Transverse colon (tissue), 4 donors: ENCODE data around the gene ACTR1A. TPM values are rescaled to one million over a fixed set of nuclear protein-coding genes. Genes with fewer than 3 reads are reported as not detected.

Experiments
- DNase-seq: peaks from one replicate; pipeline ENCODE4 v3.0.0-alpha.2; 2019
- H3K27ac ChIP-seq, 4 donors: fragments of 200-600 bp; sonication (generic); 2 replicates each; pipeline ENCODE4 v1.5.1; 2016 to 2018; ENCODE audit warnings: inconsistent platforms in 4 of 4
- H3K27me3 ChIP-seq: fragments of 200-600 bp; sonication (generic); 2 replicates; pipeline ENCODE4 v1.5.1; 2017; ENCODE audit warnings: inconsistent platforms
- H3K36me3 ChIP-seq, 4 donors: fragments of 200-600 bp; sonication (generic); 2 replicates each; pipeline ENCODE4 v1.5.1; 2017 to 2019; ENCODE audit warnings: inconsistent platforms in 4 of 4
- H3K4me1 ChIP-seq, 4 donors: fragments of 200-600 bp; sonication (generic); 2 replicates each; pipeline ENCODE4 v1.5.1; 2017 to 2020; ENCODE audit warnings: inconsistent platforms in 4 of 4
- H3K4me3 ChIP-seq, 4 donors: fragments of 200-600 bp; sonication (generic); 1 replicate in 1 of 4; 2 replicates in 3 of 4; pipeline versions ENCODE4 v1.5.1 to v1.6.1; 2017 to 2019; ENCODE audit warnings: inconsistent platforms in 4 of 4
- H3K9me3 ChIP-seq, 2 donors: fragments of 200-600 bp; sonication (generic); 2 replicates each; pipeline ENCODE4 v1.5.1; 2017 to 2019; ENCODE audit warnings: inconsistent platforms in 2 of 2
- EP300 ChIP-seq: sonication (generic); formaldehyde crosslinking; IDR thresholded peaks from one replicate; pipeline ENCODE4 v1.6.1; 2017; ENCODE audit warnings: antibody characterized with exemption, low read depth
- POLR2A ChIP-seq: fragments of 450-650 bp; IDR thresholded peaks from one replicate; pipeline ENCODE4 v1.6.1; 2016; ENCODE audit warnings: antibody characterized with exemption, mild to moderate bottlenecking, moderate library complexity
- POLR2AphosphoS5 ChIP-seq, 3 donors: sonication (generic); formaldehyde crosslinking; IDR thresholded peaks; one replicate each; pipeline ENCODE4 v1.6.1; 2016; ENCODE audit warnings: antibody characterized with exemption in 3 of 3
- WGBS, 2 donors: methylation state at CpG; one replicate each; pipeline ENCODE4 v1.1.5; 2018; ENCODE audit warnings: low coverage in 1 of 2; 5-methylcytosine and 5-hydroxymethylcytosine counted together
- in situ Hi-C, 4 donors: fragments of 200-750 bp; cut with MboI; loops; one replicate each; pipeline versions ENCODE4 v1.15.0 to v1.15.1; 2017; ENCODE audit warnings: low sequenced_read_pairs in 3 of 4, low pct_ligation_motif_present in 1 of 4, low pct_unique_long_range_greater_than_20kb in 1 of 4
- intact Hi-C: fragments of 100-400 bp; cut with DNase I; formaldehyde crosslinking; loops from one replicate; pipeline ENCODE4 v1.15.1; 2023; ENCODE audit warnings: low total_unique reads
- total RNA-seq, 4 donors: library from RNA; depleted of rRNA; stranded (reverse); fragments of >200 nt; gene quantifications; one replicate each; pipeline ENCODE4 v1.1.0, GENCODE V29; 2016
- TF ChIP-seq, protein P1 (sequence below), 5 experiments: fragments of 200-600 bp in 3 of 5; fragments of 450-650 bp in 2 of 5; sonication (generic) in 3 of 5; IDR thresholded peaks; 1 replicate in 2 of 5; 2 replicates in 3 of 5; pipeline ENCODE4 v1.5.1; 2016 to 2017; ENCODE audit warnings: antibody characterized with exemption in 5 of 5, inconsistent platforms in 3 of 5, mild to moderate bottlenecking in 2 of 5, moderate library complexity in 1 of 5

The ACTR1A gene
- total RNA-seq, 4 donors from 2014 or later: 49.7 to 90.8 (median 79.4) TPM

DNA sequence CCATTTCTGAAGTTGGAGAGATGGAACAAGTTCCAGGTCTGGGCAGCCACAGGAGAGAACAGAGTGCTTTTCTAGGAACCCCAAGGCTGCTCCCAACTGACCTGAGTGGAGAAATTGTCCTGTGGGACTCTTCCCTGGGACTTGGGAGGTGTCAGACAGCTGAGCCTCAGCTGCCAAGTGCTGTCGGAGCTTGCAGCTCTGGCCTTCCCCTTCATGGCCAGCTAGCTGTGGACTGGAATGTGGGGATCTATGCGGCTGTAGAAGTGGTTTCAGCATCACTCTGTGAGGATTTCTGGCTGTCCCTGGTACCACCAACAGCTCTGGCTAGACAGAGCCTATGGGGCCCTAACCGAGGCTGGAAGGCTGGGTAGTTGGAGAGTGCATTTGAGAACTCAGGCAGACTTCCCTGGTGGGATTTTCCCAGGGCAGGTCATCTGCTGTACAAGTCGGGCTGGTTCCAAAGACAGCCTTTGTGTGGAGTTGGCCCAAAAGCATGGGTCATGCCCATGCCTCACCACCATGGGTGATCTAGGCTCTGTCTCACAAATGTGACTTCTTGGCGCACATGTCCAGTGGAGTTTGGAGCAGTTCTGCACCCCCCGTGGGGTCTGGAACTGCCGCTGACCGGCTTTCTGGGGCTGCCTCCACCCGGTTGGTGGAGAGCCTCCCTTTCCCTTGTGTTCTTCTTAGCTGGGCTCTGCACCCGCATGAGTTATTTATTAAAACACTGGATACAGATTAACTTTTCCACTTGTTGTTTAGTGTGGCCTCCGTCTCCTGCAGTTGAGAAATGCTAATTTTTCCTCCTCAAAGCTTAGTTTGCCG lies 12.2 kb upstream of the ACTR1A start:
- intact Hi-C loops: no loop called here
- H3K9me3 ChIP-seq: no peaks in the 10 kb centered on the region
- H3K4me3 ChIP-seq: no peak overlapping the region
- H3K27ac ChIP-seq: no peak overlapping the region
- TF ChIP-seq POLR2AphosphoS5 (IDR thresholded peaks at IDR 0.05): no peak
- no peak for TF ChIP-seq POLR2A
- no peak for TF ChIP-seq EP300
- TF ChIP-seq, protein P1, sequence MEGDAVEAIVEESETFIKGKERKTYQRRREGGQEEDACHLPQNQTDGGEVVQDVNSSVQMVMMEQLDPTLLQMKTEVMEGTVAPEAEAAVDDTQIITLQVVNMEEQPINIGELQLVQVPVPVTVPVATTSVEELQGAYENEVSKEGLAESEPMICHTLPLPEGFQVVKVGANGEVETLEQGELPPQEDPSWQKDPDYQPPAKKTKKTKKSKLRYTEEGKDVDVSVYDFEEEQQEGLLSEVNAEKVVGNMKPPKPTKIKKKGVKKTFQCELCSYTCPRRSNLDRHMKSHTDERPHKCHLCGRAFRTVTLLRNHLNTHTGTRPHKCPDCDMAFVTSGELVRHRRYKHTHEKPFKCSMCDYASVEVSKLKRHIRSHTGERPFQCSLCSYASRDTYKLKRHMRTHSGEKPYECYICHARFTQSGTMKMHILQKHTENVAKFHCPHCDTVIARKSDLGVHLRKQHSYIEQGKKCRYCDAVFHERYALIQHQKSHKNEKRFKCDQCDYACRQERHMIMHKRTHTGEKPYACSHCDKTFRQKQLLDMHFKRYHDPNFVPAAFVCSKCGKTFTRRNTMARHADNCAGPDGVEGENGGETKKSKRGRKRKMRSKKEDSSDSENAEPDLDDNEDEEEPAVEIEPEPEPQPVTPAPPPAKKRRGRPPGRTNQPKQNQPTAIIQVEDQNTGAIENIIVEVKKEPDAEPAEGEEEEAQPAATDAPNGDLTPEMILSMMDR (IDR thresholded peaks at IDR 0.05): no peak
- 67 to 91% methylated on average over 1 to 10 of the region's 12 CpGs for WGBS, 2 donors
- in situ Hi-C loops: loop anchor here in 2 of 4 donors (10.0 kb wide), 2 partner anchors 60 to 70 kb away; no protein-coding TSS in a partner anchor
- no peaks in the 10 kb centered on the region for H3K27me3 ChIP-seq
- H3K4me1 ChIP-seq: no peaks in the 10 kb centered on the region
- H3K36me3 ChIP-seq: peaks cover 0 to 14% (median 4%) of the 10 kb centered on the region in 4 donors
- no peak for DNase-seq

DNA sequence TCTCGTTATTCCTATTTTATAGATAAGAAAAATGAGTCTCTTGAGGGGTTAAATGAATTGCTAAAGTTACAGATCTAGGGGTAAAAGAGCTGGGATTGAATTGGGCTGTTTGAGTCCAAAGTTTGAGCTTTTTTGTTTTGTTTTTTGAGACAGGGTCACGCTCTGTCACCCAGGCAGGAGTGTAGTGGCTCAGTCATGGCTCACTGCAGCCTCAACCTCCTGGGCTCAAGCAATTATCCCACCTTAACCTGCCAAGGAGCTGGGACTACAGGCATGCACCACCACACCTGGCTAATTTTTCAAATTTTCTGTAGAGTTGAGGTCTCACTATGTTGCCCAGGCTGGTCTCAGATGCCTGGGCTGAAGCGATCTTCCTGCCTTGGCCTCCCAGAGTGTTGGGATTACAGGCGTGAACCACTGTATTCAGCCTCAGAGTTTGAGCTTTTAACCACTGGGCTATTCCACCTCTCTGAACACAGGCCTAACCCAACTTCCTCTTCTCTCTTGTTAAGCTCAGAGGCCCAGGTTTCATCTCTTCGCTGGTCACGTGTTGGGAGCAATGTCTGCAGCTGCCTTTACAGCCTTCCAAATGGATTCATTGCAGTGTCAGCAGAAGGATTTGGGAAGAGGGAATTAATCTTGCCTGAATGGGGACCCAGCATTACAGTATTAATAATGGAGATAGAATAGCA lies 9.2 kb upstream of the ACTR1A start:
- intact Hi-C loops: no loop called here
- Histone ChIP-seq H3K9me3 (no peaks in the 10 kb centered on the region), H3K27me3 (no peaks in the 10 kb centered on the region), H3K4me3 (no peak overlapping the region), H3K36me3 (peaks cover 0 to 14% (median 7%) of the 10 kb centered on the region in 4 donors), H3K27ac (no peak overlapping the region), H3K4me1 (no peaks in the 10 kb centered on the region)
- no peak for TF ChIP-seq EP300
- TF ChIP-seq POLR2AphosphoS5 (IDR thresholded peaks at IDR 0.05): no peak
- TF ChIP-seq POLR2A: no peak
- TF ChIP-seq, protein P1 (IDR thresholded peaks at IDR 0.05): no peak
- WGBS, 2 donors: 80 to 84% methylated on average over 2 to 6 of the region's 6 CpGs
- no peak for DNase-seq
- in situ Hi-C loops: loop anchor here in 2 of 4 donors (10.0 kb wide), 2 partner anchors 63 to 73 kb away; no protein-coding TSS in a partner anchor

DNA sequence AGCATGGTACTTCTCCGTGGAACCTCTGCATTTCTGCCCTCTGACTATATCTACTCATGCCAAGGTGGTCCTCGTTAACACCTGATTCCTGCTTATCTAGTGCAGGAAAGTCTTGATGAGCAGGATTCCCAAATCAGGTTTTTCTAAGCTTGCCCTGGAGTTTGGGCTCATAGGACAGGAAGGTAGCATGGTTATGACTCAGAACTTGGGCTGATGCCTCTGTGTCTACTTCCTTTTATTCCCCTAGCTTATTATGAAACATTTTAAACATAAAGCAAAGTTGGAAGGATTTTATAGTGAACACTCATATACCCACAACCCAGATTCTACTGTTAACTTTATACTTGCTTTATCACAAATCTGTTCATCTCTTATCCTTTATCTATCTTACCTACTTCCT lies 6.9 kb upstream of the ACTR1A start:
- H3K27ac ChIP-seq: no peak overlapping the region
- peaks cover 0 to 14% (median 13%) of the 10 kb centered on the region in 4 donors for H3K4me1 ChIP-seq
- H3K4me3 ChIP-seq: no peak overlapping the region
- in situ Hi-C loops (loop anchor here in 2 of 4 donors (5.0 kb wide), 2 partner anchors 73 to 78 kb away; no protein-coding TSS in a partner anchor), intact Hi-C loops (loop anchor here (5.0 kb wide), 1 partner anchor 68 kb away; no protein-coding TSS in a partner anchor)
- H3K36me3 ChIP-seq: peaks cover 0 to 14% (median 7%) of the 10 kb centered on the region in 4 donors
- no peak for DNase-seq
- no peaks in the 10 kb centered on the region for H3K9me3 ChIP-seq
- H3K27me3 ChIP-seq: no peaks in the 10 kb centered on the region
- no peak for TF ChIP-seq POLR2A
- no peak for TF ChIP-seq POLR2AphosphoS5 (IDR thresholded peaks at IDR 0.05)
- TF ChIP-seq EP300: no peak
- TF ChIP-seq, protein P1 (IDR thresholded peaks at IDR 0.05): no peak
- WGBS, 2 donors: 84% methylated on average over 2 of the region's 2 CpGs; no CpG with 5 or more reads in 1 of the 2 donors

DNA sequence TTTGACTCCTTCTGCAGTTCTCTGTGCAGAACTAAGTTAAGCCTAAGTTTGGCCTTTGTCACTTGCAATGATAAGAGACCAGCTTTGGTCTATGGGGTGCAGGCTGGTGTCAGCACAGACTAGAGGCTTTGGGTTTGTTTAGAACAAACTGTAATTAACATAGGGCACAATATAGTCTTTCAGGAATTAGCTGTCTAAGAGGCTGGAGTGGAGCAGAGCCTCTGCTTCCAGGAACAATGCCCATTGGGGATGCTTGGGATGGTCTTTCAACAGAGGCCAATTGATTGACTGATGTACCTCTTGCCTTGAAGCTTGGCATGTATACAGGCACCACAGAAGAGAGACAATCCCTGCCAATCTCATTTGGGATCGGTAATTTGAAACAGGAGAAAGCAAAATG lies 6.0 kb upstream of the ACTR1A start:
- in situ Hi-C loops: loop anchor here in 2 of 4 donors (5.0 kb wide), 2 partner anchors 74 to 79 kb away; no protein-coding TSS in a partner anchor
- Histone ChIP-seq H3K9me3 (no peaks in the 10 kb centered on the region), H3K4me1 (peaks cover 0 to 15% (median 13%) of the 10 kb centered on the region in 4 donors), H3K27me3 (no peaks in the 10 kb centered on the region), H3K4me3 (no peak overlapping the region), H3K27ac (no peak overlapping the region), H3K36me3 (peaks cover 0 to 14% (median 7%) of the 10 kb centered on the region in 4 donors)
- DNase-seq: no peak
- 100% methylated on average over 1 of the region's 1 CpG for WGBS, 2 donors
- intact Hi-C loops: loop anchor here (5.0 kb wide), 1 partner anchor 69 kb away; no protein-coding TSS in a partner anchor
- TF ChIP-seq POLR2AphosphoS5 (IDR thresholded peaks at IDR 0.05): no peak
- TF ChIP-seq EP300: no peak
- no peak for TF ChIP-seq POLR2A
- TF ChIP-seq, protein P1 (IDR thresholded peaks at IDR 0.05): no peak
